ENCODE measurements around the gene PCNX2. TPM values are rescaled to one million over a fixed set of nuclear protein-coding genes. Genes with fewer than 3 reads are reported as not detected.
A peak's percentile ranks its signal among the peaks of the same experiment; 100 is the strongest.

The PCNX2 gene
- total RNA-seq, 2 donors from 2014 or later: 8.1 to 9.0 TPM

DNA sequence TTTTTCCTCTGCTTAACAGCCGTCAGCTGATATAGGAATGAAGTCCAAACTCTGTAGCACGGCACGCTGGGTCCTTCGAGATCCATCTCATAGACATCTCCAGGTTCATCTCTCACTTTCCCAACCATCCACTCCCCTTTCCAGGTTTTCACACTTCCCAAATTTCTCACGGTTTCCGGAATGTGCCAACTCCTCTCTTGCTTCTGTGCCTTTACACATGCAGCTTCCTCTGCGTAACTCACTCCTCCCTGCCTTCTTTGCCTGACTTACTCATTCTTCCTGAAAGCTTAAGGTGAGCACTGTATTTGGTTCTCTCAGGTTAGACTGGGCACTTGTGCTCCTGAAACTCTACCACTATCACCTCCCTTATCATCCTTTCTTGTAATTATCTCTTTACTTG is 168.4 kb downstream of the PCNX2 start:
- H3K27me3 ChIP-seq: no peaks in the 10 kb centered on the region
- TF ChIP-seq, protein P1, sequence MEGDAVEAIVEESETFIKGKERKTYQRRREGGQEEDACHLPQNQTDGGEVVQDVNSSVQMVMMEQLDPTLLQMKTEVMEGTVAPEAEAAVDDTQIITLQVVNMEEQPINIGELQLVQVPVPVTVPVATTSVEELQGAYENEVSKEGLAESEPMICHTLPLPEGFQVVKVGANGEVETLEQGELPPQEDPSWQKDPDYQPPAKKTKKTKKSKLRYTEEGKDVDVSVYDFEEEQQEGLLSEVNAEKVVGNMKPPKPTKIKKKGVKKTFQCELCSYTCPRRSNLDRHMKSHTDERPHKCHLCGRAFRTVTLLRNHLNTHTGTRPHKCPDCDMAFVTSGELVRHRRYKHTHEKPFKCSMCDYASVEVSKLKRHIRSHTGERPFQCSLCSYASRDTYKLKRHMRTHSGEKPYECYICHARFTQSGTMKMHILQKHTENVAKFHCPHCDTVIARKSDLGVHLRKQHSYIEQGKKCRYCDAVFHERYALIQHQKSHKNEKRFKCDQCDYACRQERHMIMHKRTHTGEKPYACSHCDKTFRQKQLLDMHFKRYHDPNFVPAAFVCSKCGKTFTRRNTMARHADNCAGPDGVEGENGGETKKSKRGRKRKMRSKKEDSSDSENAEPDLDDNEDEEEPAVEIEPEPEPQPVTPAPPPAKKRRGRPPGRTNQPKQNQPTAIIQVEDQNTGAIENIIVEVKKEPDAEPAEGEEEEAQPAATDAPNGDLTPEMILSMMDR (IDR thresholded peaks at IDR 0.05): no peak
- H3K27ac ChIP-seq: no peak overlapping the region
- H3K4me3 ChIP-seq: no peak overlapping the region
- no peak for DNase-seq (ENCODE audit: low spot score)
- no peaks in the 10 kb centered on the region for H3K36me3 ChIP-seq
- no peaks in the 10 kb centered on the region for H3K9me3 ChIP-seq
- no peaks in the 10 kb centered on the region for H3K4me1 ChIP-seq

DNA sequence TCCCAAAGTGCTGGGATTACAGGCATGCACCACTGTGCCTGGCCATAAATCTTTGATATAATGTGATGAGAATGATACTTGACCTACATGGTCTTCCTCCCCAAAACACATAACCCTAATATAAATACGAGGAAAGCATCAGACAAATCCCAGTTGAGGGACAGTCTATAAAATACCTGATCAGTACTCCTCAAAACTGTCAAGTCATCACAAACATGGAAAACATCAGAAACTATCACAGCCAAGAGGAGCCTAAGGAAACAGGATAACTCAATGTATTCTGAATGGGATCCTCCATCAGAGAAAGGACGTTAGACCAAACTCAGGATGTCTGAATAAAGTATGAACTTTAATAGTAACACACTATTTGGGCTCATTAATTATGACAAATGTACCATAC is 172.7 kb downstream of the PCNX2 start:
- Histone ChIP-seq H3K36me3 (no peaks in the 10 kb centered on the region), H3K9me3 (no peaks in the 10 kb centered on the region), H3K27me3 (no peaks in the 10 kb centered on the region), H3K4me3 (no peak overlapping the region), H3K4me1 (no peaks in the 10 kb centered on the region), H3K27ac (no peak overlapping the region)
- TF ChIP-seq, protein P1 (IDR thresholded peaks at IDR 0.05): no peak
- no peak for DNase-seq (ENCODE audit: low spot score)

DNA sequence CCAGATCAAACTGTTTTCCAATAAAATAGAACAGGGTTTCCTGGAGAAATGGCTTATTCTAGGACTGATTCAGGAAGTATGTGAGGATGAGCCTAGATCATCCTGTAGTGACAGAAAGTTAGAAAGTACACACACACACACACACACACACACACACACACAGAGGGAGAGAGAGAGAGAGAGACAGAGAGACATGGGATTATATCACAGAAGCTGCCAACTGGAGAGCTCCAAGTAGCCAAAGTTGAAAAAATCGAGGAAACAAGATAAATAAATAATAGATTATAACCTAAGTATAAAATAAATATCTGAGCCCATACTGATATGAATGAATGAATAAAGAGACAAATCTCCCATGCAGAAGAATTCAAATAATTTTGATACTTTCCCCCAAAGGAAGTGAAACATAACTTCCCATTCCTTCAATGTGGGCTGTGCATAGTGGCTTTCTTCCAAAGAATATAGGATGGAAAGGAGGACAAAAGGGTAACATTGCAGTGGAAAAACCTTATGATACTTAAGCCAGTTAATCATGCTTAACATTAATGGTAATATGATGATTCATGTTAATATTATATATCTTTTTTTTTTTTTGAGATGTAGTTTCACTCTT is 173.5 kb downstream of the PCNX2 start:
- no peak for DNase-seq (ENCODE audit: low spot score)
- H3K27me3 ChIP-seq: no peaks in the 10 kb centered on the region
- no peak overlapping the region for H3K27ac ChIP-seq
- no peaks in the 10 kb centered on the region for H3K4me1 ChIP-seq
- no peaks in the 10 kb centered on the region for H3K36me3 ChIP-seq
- TF ChIP-seq, protein P1 (IDR thresholded peaks at IDR 0.05): no peak
- no peaks in the 10 kb centered on the region for H3K9me3 ChIP-seq
- no peak overlapping the region for H3K4me3 ChIP-seq

DNA sequence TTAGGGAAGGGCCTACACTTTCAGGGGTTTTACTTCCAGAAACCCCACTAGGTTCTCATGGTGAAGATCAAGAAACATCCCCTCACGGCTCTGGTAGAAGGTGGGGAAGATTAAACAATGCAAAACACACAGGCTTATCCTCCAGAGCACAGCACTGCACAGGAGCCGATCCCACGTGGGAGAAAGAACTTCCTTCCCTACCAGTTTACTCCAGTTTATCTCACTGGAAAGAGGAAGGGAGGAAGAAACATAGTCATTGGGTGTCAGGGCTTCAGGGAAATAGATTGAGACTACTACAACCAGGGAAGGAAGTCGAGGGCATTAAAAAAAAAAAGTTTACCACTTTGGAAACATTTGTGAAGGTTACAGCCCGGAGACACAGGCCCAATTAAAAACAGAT is 180.7 kb downstream of the PCNX2 start:
- H3K4me1 ChIP-seq: peaks cover 0 to 28% of the 10 kb centered on the region in 2 donors
- no peak overlapping the region for H3K4me3 ChIP-seq
- no peak overlapping the region for H3K27ac ChIP-seq
- DNase-seq (ENCODE audit: low spot score): no peak
- TF ChIP-seq, protein P1 (IDR thresholded peaks at IDR 0.05): no peak
- H3K9me3 ChIP-seq: no peaks in the 10 kb centered on the region
- no peaks in the 10 kb centered on the region for H3K36me3 ChIP-seq
- no peaks in the 10 kb centered on the region for H3K27me3 ChIP-seq

DNA sequence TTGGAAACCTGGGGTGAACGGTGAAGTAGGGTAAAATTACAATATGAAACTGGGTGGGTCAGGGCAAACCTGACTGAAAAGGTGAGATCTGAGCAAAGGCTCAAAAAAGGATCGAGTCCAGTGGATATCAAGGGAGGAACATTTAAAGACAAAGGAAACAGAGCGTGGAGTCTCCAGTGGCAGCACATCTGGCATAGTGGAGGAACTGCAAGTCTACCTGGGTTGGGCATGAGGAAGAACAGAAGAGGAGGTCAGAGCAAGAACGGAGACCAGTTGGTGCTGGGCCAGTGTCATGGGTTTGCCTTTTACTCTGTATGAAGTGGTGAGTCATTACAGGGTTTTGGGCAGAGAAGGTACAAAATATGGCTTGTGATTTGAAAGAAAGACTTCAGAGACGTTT is 181.4 kb downstream of the PCNX2 start:
- Histone ChIP-seq H3K36me3 (no peaks in the 10 kb centered on the region), H3K9me3 (no peaks in the 10 kb centered on the region), H3K27me3 (no peaks in the 10 kb centered on the region), H3K27ac (peak overlapping the region in 1 of 2 donors; percentile 71), H3K4me3 (no peak overlapping the region), H3K4me1 (peaks cover 0 to 28% of the 10 kb centered on the region in 2 donors)
- DNase-seq (ENCODE audit: low spot score): no peak
- TF ChIP-seq, protein P1 (IDR thresholded peaks at IDR 0.05): no peak

Measured in right atrium auricular region (tissue), 2 donors.